CD8-positive, alpha-beta memory T cell (primary cell): ENCODE measurements around the gene TMEM178A. TPM values are rescaled to one million over a fixed set of nuclear protein-coding genes. Genes with fewer than 3 reads are reported as not detected.
"Not testable (repeated sequence)": the region's sequence is repeated elsewhere in the genome, so short reads cannot be mapped to it uniquely, and the experiment has no call there.

Source experiments
- CTCF ChIA-PET: fragments of 350-600 bp; sonication (Branson Sonifier 250); formaldehyde crosslinking; loops from one replicate; lab custom pipeline; 2021; ENCODE audit warnings: antibody characterized with exemption; lab: Charles Lee
- POLR2A ChIA-PET: fragments of 350-600 bp; sonication (Branson Sonifier 250); formaldehyde crosslinking; loops from one replicate; lab custom pipeline; 2021; ENCODE audit warnings: antibody characterized with exemption; lab: Charles Lee
- DNase-seq, 5 donors: peaks; one replicate each; pipeline versions ENCODE4 v3.0.0 to v3.0.0-alpha.2; 2020 to 2022; ENCODE audit warnings: mixed read lengths in 1 of 5
- H3K27ac ChIP-seq: one replicate; pipeline ENCODE4 v1.7.0; 2013; ENCODE audit warnings: low read depth, mild to moderate bottlenecking, low read length, moderate library complexity
- H3K27me3 ChIP-seq: 2 replicates; pipeline ENCODE4 v1.7.0; 2013; ENCODE audit warnings: low read length, mild to moderate bottlenecking; ENCODE audit not compliant: insufficient read depth, poor library complexity, severe bottlenecking
- H3K36me3 ChIP-seq: 2 replicates; pipeline ENCODE4 v1.7.0; 2013; ENCODE audit warnings: mild to moderate bottlenecking, low read length, moderate library complexity; ENCODE audit not compliant: insufficient read depth
- H3K4me1 ChIP-seq: 2 replicates; pipeline ENCODE4 v1.7.0; 2013; ENCODE audit warnings: mild to moderate bottlenecking, low read length, moderate library complexity; ENCODE audit not compliant: insufficient read depth
- H3K4me3 ChIP-seq: 2 replicates; pipeline ENCODE4 v1.7.0; 2013; ENCODE audit warnings: mild to moderate bottlenecking, low read length
- H3K9me3 ChIP-seq: 2 replicates; pipeline ENCODE4 v1.7.0; 2013; ENCODE audit warnings: mild to moderate bottlenecking, low read length
- H3K27ac Mint-ChIP-seq, 8 donors: one replicate each; pipeline ENCODE4 v1.8.0; 2020 to 2021; ENCODE audit warnings: mixed read lengths in 8 of 8, mild to moderate bottlenecking in 6 of 8, inconsistent platforms in 3 of 8, moderate library complexity in 3 of 8
- H3K27me3 Mint-ChIP-seq, 2 donors: one replicate each; pipeline ENCODE4 v1.8.0; 2020 to 2021; ENCODE audit warnings: mixed read lengths in 2 of 2, mild to moderate bottlenecking in 1 of 2, moderate library complexity in 1 of 2
- H3K36me3 Mint-ChIP-seq, 3 donors: one replicate each; pipeline ENCODE4 v1.8.0; 2020 to 2021; ENCODE audit warnings: mixed read lengths in 3 of 3, inconsistent platforms in 1 of 3, mild to moderate bottlenecking in 1 of 3
- H3K4me1 Mint-ChIP-seq, 3 donors: one replicate each; pipeline ENCODE4 v1.8.0; 2020 to 2021; ENCODE audit warnings: mixed read lengths in 3 of 3, inconsistent platforms in 1 of 3, mild to moderate bottlenecking in 1 of 3
- H3K4me3 Mint-ChIP-seq, 7 donors: one replicate each; pipeline ENCODE4 v1.8.0; 2020 to 2021; ENCODE audit warnings: mixed read lengths in 7 of 7, mild to moderate bottlenecking in 6 of 7, moderate library complexity in 4 of 7, inconsistent platforms in 2 of 7
- H3K9me3 Mint-ChIP-seq, 5 donors: one replicate each; pipeline ENCODE4 v1.8.0; 2020 to 2022; ENCODE audit warnings: mixed read lengths in 5 of 5, mild to moderate bottlenecking in 3 of 5, moderate library complexity in 2 of 5, inconsistent platforms in 1 of 5
- polyA plus RNA-seq: library from polyadenylated mRNA; unstranded; fragments of 300-500 nt; fragmentation: Illumina TruSeq; gene quantifications from one replicate; pipeline ENCODE4 v1.2.3, GENCODE V29; 2021
- total RNA-seq, 2 experiments: library from RNA; stranded (reverse); gene quantifications; one replicate each; pipeline ENCODE4 v1.2.3, GENCODE V29; 2021

Gene TMEM178A
- total and polyA plus RNA-seq, 3 experiments from 2014 or later: not detected

DNA sequence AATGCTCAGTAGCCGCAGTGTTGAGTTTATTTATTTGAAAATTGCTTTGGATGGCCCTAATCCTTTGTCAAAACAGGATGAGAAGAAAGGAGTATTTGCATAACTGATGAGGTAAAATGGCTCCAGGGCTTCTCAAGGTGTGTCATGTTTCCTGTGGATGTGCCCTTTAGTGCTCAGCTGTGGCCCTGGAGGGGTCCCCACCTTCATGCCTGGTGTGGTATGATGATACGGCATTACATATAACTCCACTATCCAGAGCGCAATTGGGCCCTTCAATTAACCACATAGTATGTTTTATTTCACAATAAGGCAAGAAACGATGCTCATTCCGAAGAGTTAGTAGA is 39.8 kb upstream of the TMEM178A start:
- H3K9me3 ChIP-seq: no peaks in the 10 kb centered on the region
- H3K27ac Mint-ChIP-seq: no peak overlapping the region
- CTCF ChIA-PET: no interaction called here
- H3K4me3 Mint-ChIP-seq: no peak overlapping the region
- no peaks in the 10 kb centered on the region for H3K36me3 ChIP-seq
- H3K4me3 ChIP-seq: no peak overlapping the region
- no peak for DNase-seq
- H3K36me3 Mint-ChIP-seq: no peaks in the 10 kb centered on the region
- peaks cover under 1% of the 10 kb centered on the region for H3K27me3 ChIP-seq
- POLR2A ChIA-PET: no interaction called here
- H3K9me3 Mint-ChIP-seq: peaks cover 0 to 2% (median 1%) of the 10 kb centered on the region in 5 donors
- H3K4me1 ChIP-seq: no peaks in the 10 kb centered on the region
- peaks cover 6 to 37% of the 10 kb centered on the region in 2 donors for H3K27me3 Mint-ChIP-seq
- no peaks in the 10 kb centered on the region for H3K4me1 Mint-ChIP-seq
- H3K27ac ChIP-seq: no peak overlapping the region

DNA sequence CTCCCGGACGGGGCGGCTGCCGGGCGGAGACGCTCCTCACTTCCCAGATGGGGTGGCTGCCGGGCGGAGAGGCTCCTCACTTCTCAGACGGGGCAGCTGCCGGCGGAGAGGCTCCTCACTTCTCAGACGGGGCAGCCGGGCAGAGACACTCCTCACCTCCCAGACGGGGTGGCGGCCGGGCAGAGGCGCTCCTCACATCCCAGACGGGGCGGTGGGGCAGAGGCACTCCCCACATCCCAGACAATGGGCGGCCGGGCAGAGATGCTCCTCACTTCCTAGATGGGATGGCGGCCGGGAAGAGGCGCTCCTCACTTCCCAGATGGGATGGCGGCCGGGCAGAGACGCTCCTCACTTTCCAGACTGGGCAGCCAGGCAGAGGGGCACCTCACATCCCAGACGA is 37.4 kb upstream of the TMEM178A start:
- H3K9me3 Mint-ChIP-seq, H3K4me3 Mint-ChIP-seq, H3K27me3 ChIP-seq, H3K4me1 Mint-ChIP-seq, H3K4me3 ChIP-seq, H3K27ac Mint-ChIP-seq, DNase-seq, H3K27ac ChIP-seq, POLR2A ChIA-PET, H3K36me3 Mint-ChIP-seq, CTCF ChIA-PET, H3K36me3 ChIP-seq, H3K9me3 ChIP-seq, H3K4me1 ChIP-seq: not testable (repeated sequence)
- H3K27me3 Mint-ChIP-seq: peaks cover 4 to 25% of the 10 kb centered on the region in 2 donors

DNA sequence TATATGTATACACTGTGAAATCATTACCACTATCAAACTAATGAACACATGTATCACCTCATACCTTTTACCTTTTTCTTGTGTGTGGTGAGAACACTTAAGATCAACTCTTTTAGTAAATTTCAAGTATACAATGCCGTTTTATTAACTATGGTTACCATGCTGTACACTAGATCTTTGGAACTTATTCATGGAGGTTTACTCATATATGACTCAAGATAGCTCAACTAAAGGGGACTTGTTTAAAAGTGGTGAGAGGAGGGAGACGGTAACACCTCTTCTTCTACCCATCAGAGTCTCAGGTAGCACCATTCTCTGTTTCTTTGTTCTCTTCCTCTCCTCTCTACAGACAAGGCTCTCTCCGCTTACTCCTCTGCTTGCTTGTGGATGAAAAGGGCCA is 36.1 kb upstream of the TMEM178A start:
- Histone ChIP-seq H3K4me1 (no peaks in the 10 kb centered on the region), H3K4me3 (no peak overlapping the region), H3K36me3 (no peaks in the 10 kb centered on the region), H3K9me3 (no peaks in the 10 kb centered on the region), H3K27me3 (no peaks in the 10 kb centered on the region), H3K27ac (no peak overlapping the region)
- Mint-ChIP-seq H3K4me3 (no peak overlapping the region), H3K27me3 (peaks cover 0 to 16% of the 10 kb centered on the region in 2 donors), H3K9me3 (peaks cover 0 to 4% (median 0%) of the 10 kb centered on the region in 5 donors), H3K36me3 (no peaks in the 10 kb centered on the region), H3K4me1 (no peaks in the 10 kb centered on the region), H3K27ac (no peak overlapping the region)
- DNase-seq: no peak
- ChIA-PET POLR2A (no interaction called here), CTCF (interaction anchor here (1.2 kb wide), 1 partner anchor 11 kb away, joined by 3 read pairs; no protein-coding TSS in a partner anchor)

DNA sequence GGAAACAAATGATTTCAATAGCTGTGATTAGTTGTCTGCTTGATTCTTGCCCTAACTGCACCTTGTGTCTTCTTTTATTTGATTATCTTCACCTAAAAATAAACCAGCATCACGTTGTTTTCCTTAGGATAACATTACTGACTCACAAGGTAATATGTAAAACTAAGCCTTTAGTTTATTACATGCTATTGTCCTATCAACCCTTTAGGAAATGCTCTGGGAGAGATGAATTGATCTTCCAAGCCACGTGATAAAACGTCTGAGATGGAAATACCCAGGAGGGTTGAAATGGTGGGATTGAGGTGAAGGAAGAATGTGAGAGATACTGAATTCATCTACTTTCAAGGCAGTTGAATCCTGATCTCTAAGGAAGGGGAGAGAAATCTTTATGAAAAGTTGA is 34.5 kb upstream of the TMEM178A start:
- no peak for DNase-seq
- CTCF ChIA-PET: no interaction called here
- Histone ChIP-seq H3K27ac (no peak overlapping the region), H3K9me3 (no peaks in the 10 kb centered on the region), H3K4me3 (no peak overlapping the region), H3K4me1 (no peaks in the 10 kb centered on the region), H3K36me3 (no peaks in the 10 kb centered on the region), H3K27me3 (no peaks in the 10 kb centered on the region)
- Mint-ChIP-seq H3K9me3 (peaks cover 0 to 2% (median 0%) of the 10 kb centered on the region in 5 donors), H3K4me1 (no peaks in the 10 kb centered on the region), H3K4me3 (no peak overlapping the region), H3K36me3 (no peaks in the 10 kb centered on the region), H3K27me3 (peaks cover 0 to 10% of the 10 kb centered on the region in 2 donors), H3K27ac (no peak overlapping the region)
- POLR2A ChIA-PET: no interaction called here

DNA sequence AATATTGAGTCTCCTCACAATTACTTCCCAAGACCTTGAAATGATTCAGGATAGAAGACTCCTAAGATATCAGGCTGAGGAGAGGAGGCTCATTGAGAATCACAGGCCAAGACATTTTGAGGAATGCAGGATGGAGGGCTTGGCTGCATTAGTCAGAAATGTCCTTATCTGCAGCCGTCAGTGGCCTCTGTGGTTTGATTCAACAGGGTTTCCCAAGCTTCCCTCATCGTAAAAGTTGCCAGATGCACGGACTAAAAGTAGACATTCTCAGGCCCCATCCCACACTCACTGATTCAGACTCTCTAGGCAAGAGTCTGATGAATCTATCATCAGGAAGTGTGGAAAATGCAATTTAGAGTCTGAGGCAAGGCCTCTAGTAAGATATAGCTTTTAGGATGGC is 34.0 kb upstream of the TMEM178A start:
- no peak for DNase-seq
- no peak overlapping the region for H3K4me3 ChIP-seq
- H3K27me3 ChIP-seq: no peaks in the 10 kb centered on the region
- Mint-ChIP-seq H3K4me1 (no peaks in the 10 kb centered on the region), H3K27ac (peak overlapping the region in 1 of 8 donors; percentile 10), H3K27me3 (peaks cover 0 to 6% of the 10 kb centered on the region in 2 donors), H3K36me3 (no peaks in the 10 kb centered on the region), H3K4me3 (no peak overlapping the region), H3K9me3 (peaks cover 0 to 2% (median 0%) of the 10 kb centered on the region in 5 donors)
- no peaks in the 10 kb centered on the region for H3K9me3 ChIP-seq
- H3K4me1 ChIP-seq: no peaks in the 10 kb centered on the region
- ChIA-PET POLR2A (no interaction called here), CTCF (no interaction called here)
- H3K36me3 ChIP-seq: no peaks in the 10 kb centered on the region
- no peak overlapping the region for H3K27ac ChIP-seq

DNA sequence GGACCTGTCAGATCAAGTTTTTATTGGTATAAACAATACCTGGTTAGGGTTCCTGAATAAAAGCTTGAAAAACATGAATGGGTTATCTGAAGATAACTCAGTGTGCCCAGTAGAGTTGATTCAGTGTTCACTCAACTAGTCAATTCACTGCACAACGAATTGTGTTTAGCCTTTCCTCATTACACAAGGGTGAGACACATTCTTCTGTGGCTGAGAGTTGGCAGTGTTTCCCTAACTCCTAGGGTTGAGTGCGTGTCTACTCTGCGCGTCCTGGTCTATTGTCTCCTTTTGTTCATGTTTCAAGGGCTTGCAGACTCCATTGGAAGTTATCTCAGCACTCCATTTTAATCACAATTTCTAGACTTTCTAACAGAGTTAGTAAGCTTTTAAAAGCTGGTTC is 32.8 kb upstream of the TMEM178A start:
- Mint-ChIP-seq H3K4me1 (no peaks in the 10 kb centered on the region), H3K27ac (no peak overlapping the region), H3K27me3 (peaks cover 0 to 5% of the 10 kb centered on the region in 2 donors), H3K4me3 (no peak overlapping the region), H3K36me3 (no peaks in the 10 kb centered on the region), H3K9me3 (peaks cover 0 to 2% (median 0%) of the 10 kb centered on the region in 5 donors)
- Histone ChIP-seq H3K27me3 (no peaks in the 10 kb centered on the region), H3K27ac (no peak overlapping the region), H3K4me1 (no peaks in the 10 kb centered on the region), H3K9me3 (no peaks in the 10 kb centered on the region), H3K4me3 (no peak overlapping the region), H3K36me3 (no peaks in the 10 kb centered on the region)
- CTCF ChIA-PET: no interaction called here
- POLR2A ChIA-PET: no interaction called here
- no peak for DNase-seq

DNA sequence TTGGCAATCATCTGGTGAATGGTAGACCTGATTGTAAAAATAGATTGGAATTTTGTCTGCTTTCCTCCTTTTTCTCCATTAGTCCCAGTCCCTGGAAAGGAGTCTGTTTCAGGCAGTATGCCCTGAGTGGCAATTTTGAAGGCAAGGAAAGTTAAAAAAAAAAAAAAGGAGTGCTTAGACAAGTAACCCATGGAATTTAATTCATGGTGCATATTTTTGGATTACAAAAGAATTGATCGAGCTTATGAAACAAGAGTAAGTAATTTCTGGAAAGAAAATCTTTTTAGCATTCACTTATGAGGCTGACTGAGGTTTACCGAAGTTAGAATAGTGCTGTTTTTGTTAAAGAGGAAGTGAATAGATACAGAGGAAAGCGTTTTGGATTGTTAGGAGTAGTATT is 29.4 kb upstream of the TMEM178A start:
- H3K4me1 ChIP-seq: no peaks in the 10 kb centered on the region
- Mint-ChIP-seq H3K9me3 (peaks cover 0 to 1% (median 0%) of the 10 kb centered on the region in 5 donors), H3K4me1 (no peaks in the 10 kb centered on the region), H3K36me3 (no peaks in the 10 kb centered on the region), H3K4me3 (no peak overlapping the region), H3K27me3 (peaks cover 0 to 17% of the 10 kb centered on the region in 2 donors), H3K27ac (no peak overlapping the region)
- no peaks in the 10 kb centered on the region for H3K36me3 ChIP-seq
- ChIA-PET POLR2A (no interaction called here), CTCF (no interaction called here)
- no peaks in the 10 kb centered on the region for H3K27me3 ChIP-seq
- H3K9me3 ChIP-seq: no peaks in the 10 kb centered on the region
- no peak overlapping the region for H3K27ac ChIP-seq
- no peak for DNase-seq
- no peak overlapping the region for H3K4me3 ChIP-seq

DNA sequence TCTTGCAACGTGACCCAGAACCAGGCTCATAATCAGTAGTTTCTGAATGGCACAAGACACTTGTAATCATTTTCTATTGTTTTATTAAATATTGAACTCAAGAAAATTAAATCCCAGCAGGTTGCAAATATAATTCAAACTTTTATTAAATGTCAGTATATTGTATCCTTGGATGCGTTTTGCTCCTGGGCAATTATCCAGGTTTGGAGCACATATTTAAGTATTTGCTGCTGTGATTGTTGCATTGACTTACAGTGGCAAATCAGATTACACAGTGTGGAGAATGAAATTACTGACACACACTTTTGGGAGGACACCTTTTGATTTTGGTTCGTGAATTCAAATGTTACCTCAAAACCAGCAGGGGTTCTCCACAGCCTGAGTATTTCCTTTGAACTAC is 27.1 kb upstream of the TMEM178A start:
- no peaks in the 10 kb centered on the region for H3K27me3 ChIP-seq
- no peak overlapping the region for H3K27ac Mint-ChIP-seq
- H3K4me3 ChIP-seq: no peak overlapping the region
- H3K27me3 Mint-ChIP-seq: peaks cover 0 to 25% of the 10 kb centered on the region in 2 donors
- CTCF ChIA-PET: no interaction called here
- H3K9me3 Mint-ChIP-seq: no peaks in the 10 kb centered on the region
- no peak for DNase-seq
- H3K36me3 Mint-ChIP-seq: no peaks in the 10 kb centered on the region
- H3K4me3 Mint-ChIP-seq: no peak overlapping the region
- H3K4me1 Mint-ChIP-seq: no peaks in the 10 kb centered on the region
- H3K27ac ChIP-seq: no peak overlapping the region
- no peaks in the 10 kb centered on the region for H3K9me3 ChIP-seq
- POLR2A ChIA-PET: no interaction called here
- H3K4me1 ChIP-seq: no peaks in the 10 kb centered on the region
- H3K36me3 ChIP-seq: no peaks in the 10 kb centered on the region

DNA sequence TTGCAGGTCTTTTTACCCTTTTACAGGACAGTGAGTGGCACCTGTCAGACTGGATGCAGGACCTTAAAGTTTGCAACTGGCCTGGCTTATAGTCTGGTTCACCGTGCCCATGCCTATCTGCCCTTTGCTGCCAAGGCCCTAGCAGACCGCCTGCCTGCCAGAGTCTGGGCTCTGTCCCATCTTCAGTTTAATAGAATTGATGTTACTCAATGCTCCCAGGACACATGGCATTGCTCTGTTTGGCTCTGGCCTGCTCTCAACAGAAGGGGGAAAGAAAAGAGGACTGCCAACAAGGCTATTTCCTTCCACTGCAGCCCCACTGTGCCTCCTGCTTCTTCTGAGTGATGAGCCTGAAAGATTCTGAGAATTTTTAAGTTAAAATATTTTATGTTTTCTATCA is 25.6 kb upstream of the TMEM178A start:
- no peak overlapping the region for H3K4me3 ChIP-seq
- no peaks in the 10 kb centered on the region for H3K4me1 ChIP-seq
- no peak overlapping the region for H3K27ac ChIP-seq
- H3K9me3 Mint-ChIP-seq: no peaks in the 10 kb centered on the region
- DNase-seq: no peak
- H3K9me3 ChIP-seq: no peaks in the 10 kb centered on the region
- peaks cover 0 to 24% of the 10 kb centered on the region in 2 donors for H3K27me3 Mint-ChIP-seq
- no peaks in the 10 kb centered on the region for H3K36me3 Mint-ChIP-seq
- ChIA-PET POLR2A (no interaction called here), CTCF (no interaction called here)
- H3K27ac Mint-ChIP-seq: no peak overlapping the region
- no peaks in the 10 kb centered on the region for H3K4me1 Mint-ChIP-seq
- H3K36me3 ChIP-seq: no peaks in the 10 kb centered on the region
- no peaks in the 10 kb centered on the region for H3K27me3 ChIP-seq
- H3K4me3 Mint-ChIP-seq: no peak overlapping the region
